Caco-2 (cell line): ENCODE measurements around the gene NRIP1. TPM values are rescaled to one million over a fixed set of nuclear protein-coding genes. Genes with fewer than 3 reads are reported as not detected.

Experiments
- BruUV-seq: library from RNA; stranded (reverse); fragments of 400-500 nt; replicated peaks from 2 replicates; lab custom pipeline; 2021; lab: Mats Ljungman, UMichigan
- CTCF ChIA-PET: fragments of 300-600 bp; sonication (Branson Sonifier 250); formaldehyde crosslinking; loops from one replicate; lab custom pipeline; 2022; ENCODE audit warnings: antibody characterized with exemption; lab: Charles Lee
- POLR2A ChIA-PET: fragments of 300-600 bp; sonication (Branson Sonifier 250); formaldehyde crosslinking; loops from one replicate; lab custom pipeline; 2022; ENCODE audit warnings: antibody characterized with exemption; lab: Charles Lee
- DNase-seq, 2 experiments: peaks; one replicate each; pipeline versions ENCODE4 v3.0.0 to v3.0.0-alpha.2; 2020 to 2022
- H3K27me3 ChIP-seq: replicated peaks from 2 replicates; pipeline ENCODE4 v1.6.0; 2011; ENCODE audit warnings: low read length; ENCODE audit not compliant: control insufficient read depth, insufficient read depth
- H3K36me3 ChIP-seq: 2 replicates; pipeline ENCODE4 v1.5.1; 2011; ENCODE audit warnings: low read length; ENCODE audit not compliant: control insufficient read depth, insufficient read depth
- H3K4me1 ChIP-seq: fragments of 250-450 bp; sonication (Bioruptor Pico); 2 replicates; pipeline ENCODE4 v1.5.1; 2020; ENCODE audit warnings: mild to moderate bottlenecking
- H3K4me3 ChIP-seq: 2 replicates; pipeline ENCODE4 v1.5.1; 2011; ENCODE audit warnings: low read depth, mild to moderate bottlenecking, control low read depth, low read length
- H3K9me3 ChIP-seq: fragments of 250-450 bp; sonication (Bioruptor Pico); 2 replicates; pipeline ENCODE4 v1.5.1; 2020; ENCODE audit warnings: mild to moderate bottlenecking, moderate library complexity
- H3K27ac Mint-ChIP-seq: one replicate; pipeline ENCODE4 v1.8.0; 2022; ENCODE audit warnings: mixed read lengths; ENCODE audit not compliant: unreplicated experiment
- H3K27me3 Mint-ChIP-seq: one replicate; pipeline ENCODE4 v1.8.0; 2022; ENCODE audit warnings: mixed read lengths; ENCODE audit not compliant: insufficient read depth, unreplicated experiment
- H3K36me3 Mint-ChIP-seq: one replicate; pipeline ENCODE4 v1.8.0; 2022; ENCODE audit warnings: mild to moderate bottlenecking, mixed read lengths; ENCODE audit not compliant: insufficient read depth, unreplicated experiment
- H3K4me1 Mint-ChIP-seq: one replicate; pipeline ENCODE4 v1.8.0; 2022; ENCODE audit warnings: low read depth, mixed read lengths; ENCODE audit not compliant: unreplicated experiment
- H3K4me3 Mint-ChIP-seq: one replicate; pipeline ENCODE4 v1.8.0; 2022; ENCODE audit warnings: mild to moderate bottlenecking, moderate library complexity, mixed read lengths; ENCODE audit not compliant: unreplicated experiment
- H3K9me3 Mint-ChIP-seq: one replicate; pipeline ENCODE4 v1.8.0; 2022; ENCODE audit warnings: mixed read lengths; ENCODE audit not compliant: unreplicated experiment
- intact Hi-C: fragments of 100-400 bp; cut with micrococcal nuclease; formaldehyde crosslinking; loops from one replicate; pipeline ENCODE4 v1.10.0; 2022; ENCODE audit not compliant: unreplicated experiment
- total RNA-seq: library from RNA; stranded (reverse); gene quantifications from 2 replicates; pipeline ENCODE4 v1.2.3, GENCODE V29; 2022
- TF ChIP-seq, protein P1 (sequence below), 2 experiments: fragments of 200-600 bp in 1 of 2; IDR thresholded peaks; 1 replicate in 1 of 2; 2 replicates in 1 of 2; pipeline versions ENCODE4 v1.5.1 to v1.8.0; 2011 to 2022; ENCODE audit warnings: antibody characterized with exemption in 1 of 2, control low read depth in 1 of 2, inconsistent platforms in 1 of 2, low read depth in 1 of 2, low read length in 1 of 2, mild to moderate bottlenecking in 1 of 2, moderate library complexity in 1 of 2; ENCODE audit not compliant: insufficient read depth in 1 of 2, severe bottlenecking in 1 of 2, unreplicated experiment in 1 of 2

NRIP1 gene
- total RNA-seq, 1 experiment from 2014 or later, result 28.6 TPM

DNA sequence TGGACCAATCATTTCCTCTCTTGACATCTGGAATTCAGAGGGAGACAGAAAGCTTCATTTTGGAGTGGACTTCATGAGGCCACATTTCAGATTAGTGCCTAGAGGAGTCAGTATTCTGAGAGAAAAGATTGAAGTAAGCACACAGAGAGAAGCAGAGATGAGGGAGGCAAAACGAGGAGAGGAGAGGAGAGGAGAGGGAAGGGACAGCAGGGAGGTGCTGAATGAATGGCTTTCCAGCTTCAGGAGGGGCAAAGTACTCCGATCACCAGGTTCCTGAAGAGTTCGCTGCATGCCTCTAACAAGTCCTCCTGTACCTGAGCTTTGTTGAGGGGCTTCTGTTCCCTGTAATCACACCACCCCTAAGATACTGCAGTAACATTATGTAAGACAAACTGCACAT, 76.0 kb downstream of the NRIP1 start:
- intact Hi-C loops, result no loop called here
- Mint-ChIP-seq H3K4me3 (no peak overlapping the region), H3K9me3 (no peaks in the 10 kb centered on the region), H3K27ac (no peak overlapping the region), H3K4me1 (peaks cover 6% of the 10 kb centered on the region), H3K27me3 (no peaks in the 10 kb centered on the region), H3K36me3 (no peaks in the 10 kb centered on the region)
- no peak for DNase-seq
- Histone ChIP-seq H3K9me3 (no peaks in the 10 kb centered on the region), H3K4me1 (no peaks in the 10 kb centered on the region), H3K36me3 (no peaks in the 10 kb centered on the region), H3K4me3 (no peak overlapping the region), H3K27me3 (no peaks in the 10 kb centered on the region)
- ChIA-PET POLR2A (no interaction called here), CTCF (no interaction called here)
- TF ChIP-seq, protein P1, sequence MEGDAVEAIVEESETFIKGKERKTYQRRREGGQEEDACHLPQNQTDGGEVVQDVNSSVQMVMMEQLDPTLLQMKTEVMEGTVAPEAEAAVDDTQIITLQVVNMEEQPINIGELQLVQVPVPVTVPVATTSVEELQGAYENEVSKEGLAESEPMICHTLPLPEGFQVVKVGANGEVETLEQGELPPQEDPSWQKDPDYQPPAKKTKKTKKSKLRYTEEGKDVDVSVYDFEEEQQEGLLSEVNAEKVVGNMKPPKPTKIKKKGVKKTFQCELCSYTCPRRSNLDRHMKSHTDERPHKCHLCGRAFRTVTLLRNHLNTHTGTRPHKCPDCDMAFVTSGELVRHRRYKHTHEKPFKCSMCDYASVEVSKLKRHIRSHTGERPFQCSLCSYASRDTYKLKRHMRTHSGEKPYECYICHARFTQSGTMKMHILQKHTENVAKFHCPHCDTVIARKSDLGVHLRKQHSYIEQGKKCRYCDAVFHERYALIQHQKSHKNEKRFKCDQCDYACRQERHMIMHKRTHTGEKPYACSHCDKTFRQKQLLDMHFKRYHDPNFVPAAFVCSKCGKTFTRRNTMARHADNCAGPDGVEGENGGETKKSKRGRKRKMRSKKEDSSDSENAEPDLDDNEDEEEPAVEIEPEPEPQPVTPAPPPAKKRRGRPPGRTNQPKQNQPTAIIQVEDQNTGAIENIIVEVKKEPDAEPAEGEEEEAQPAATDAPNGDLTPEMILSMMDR (IDR thresholded peaks at IDR 0.05; ENCODE audit: insufficient read depth in 1 of 2, low read depth in 1 of 2, low read length in 1 of 2, severe bottlenecking in 1 of 2, unreplicated experiment in 1 of 2), result no peak
- BruUV-seq, result no TSS peak

DNA sequence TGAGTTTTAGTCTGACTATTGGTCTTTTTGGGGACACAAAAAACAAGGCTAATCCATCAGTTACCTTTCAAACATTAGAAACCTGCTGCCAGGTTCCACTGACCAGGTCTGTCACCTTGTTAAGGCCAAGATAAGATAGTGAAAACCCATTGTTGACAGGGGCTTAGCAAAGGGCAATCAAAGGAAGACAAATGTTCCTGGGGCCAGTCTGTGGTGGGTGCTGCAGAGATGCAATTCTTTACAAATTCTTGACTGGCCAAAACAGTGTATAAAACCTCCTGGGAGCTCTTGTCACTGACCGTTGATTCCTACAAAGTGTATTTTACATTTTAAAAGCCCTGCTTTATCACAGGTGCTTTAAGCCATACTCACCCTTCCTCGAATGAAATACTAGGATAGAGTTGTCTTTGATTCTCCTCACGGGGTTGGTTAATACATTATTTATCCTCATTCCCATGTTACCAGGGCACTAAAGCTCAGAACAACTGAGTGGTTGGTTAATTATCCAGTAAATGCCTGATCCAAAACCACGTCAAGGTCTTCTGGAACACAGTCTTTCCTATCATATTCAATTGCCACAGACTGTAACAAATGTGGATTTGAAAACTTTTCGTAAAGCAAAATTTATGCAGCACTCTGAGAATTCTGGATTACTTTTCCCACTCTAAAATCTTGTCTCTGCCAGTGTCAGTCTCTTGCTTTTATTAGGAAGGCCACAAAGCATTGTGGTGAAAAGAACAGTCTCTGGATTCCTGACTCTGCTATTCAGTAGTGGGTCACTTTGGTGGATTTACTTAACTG, 77.2 kb downstream of the NRIP1 start:
- POLR2A ChIA-PET, result no interaction called here
- BruUV-seq, result no TSS peak
- Mint-ChIP-seq H3K27me3 (no peaks in the 10 kb centered on the region), H3K27ac (no peak overlapping the region), H3K36me3 (peaks cover 5% of the 10 kb centered on the region), H3K4me1 (peaks cover 11% of the 10 kb centered on the region), H3K4me3 (no peak overlapping the region), H3K9me3 (no peaks in the 10 kb centered on the region)
- TF ChIP-seq, protein P1 (IDR thresholded peaks at IDR 0.05; ENCODE audit: insufficient read depth in 1 of 2, low read depth in 1 of 2, low read length in 1 of 2, severe bottlenecking in 1 of 2, unreplicated experiment in 1 of 2), result no peak
- peak in 1 of 2 experiments; percentile 14 for DNase-seq
- intact Hi-C loops, result no loop called here
- H3K4me3 ChIP-seq, result no peak overlapping the region
- CTCF ChIA-PET, result no interaction called here
- no peaks in the 10 kb centered on the region for H3K4me1 ChIP-seq
- H3K9me3 ChIP-seq, result no peaks in the 10 kb centered on the region
- no peaks in the 10 kb centered on the region for H3K27me3 ChIP-seq
- no peaks in the 10 kb centered on the region for H3K36me3 ChIP-seq

DNA sequence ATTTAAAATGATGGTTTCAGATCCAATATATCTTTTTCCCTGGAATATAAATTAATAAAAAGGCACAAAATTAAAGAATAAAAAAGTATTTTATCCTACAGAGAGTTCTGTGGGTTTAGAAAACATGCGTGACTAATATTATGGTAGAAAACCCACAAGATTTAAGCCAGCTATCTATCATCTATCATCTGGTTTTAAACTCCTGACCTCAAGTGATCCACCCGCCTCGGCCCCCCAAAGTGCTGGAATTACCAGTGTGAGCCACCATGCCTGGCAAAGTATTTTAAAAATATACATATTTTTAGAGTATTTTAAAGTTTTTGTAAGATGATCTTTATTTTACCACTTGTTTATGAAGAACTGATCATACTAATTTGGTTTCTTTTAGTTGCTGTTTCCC, 79.5 kb downstream of the NRIP1 start:
- TF ChIP-seq, protein P1 (IDR thresholded peaks at IDR 0.05; ENCODE audit: insufficient read depth in 1 of 2, low read depth in 1 of 2, low read length in 1 of 2, severe bottlenecking in 1 of 2, unreplicated experiment in 1 of 2), result no peak
- POLR2A ChIA-PET, result no interaction called here
- Mint-ChIP-seq H3K4me3 (no peak overlapping the region), H3K36me3 (peaks cover 5% of the 10 kb centered on the region), H3K9me3 (no peaks in the 10 kb centered on the region), H3K27me3 (no peaks in the 10 kb centered on the region), H3K4me1 (peaks cover 16% of the 10 kb centered on the region), H3K27ac (no peak overlapping the region)
- Histone ChIP-seq H3K36me3 (no peaks in the 10 kb centered on the region), H3K4me3 (no peak overlapping the region), H3K27me3 (no peaks in the 10 kb centered on the region), H3K9me3 (no peaks in the 10 kb centered on the region), H3K4me1 (no peaks in the 10 kb centered on the region)
- intact Hi-C loops, result no loop called here
- no TSS peak for BruUV-seq
- DNase-seq, result no peak
- CTCF ChIA-PET, result no interaction called here
